Loucy (cell line): ENCODE results near the gene CLDN6.

Source experiments
- EZH2phosphoT487 ChIP-seq: fragments of 200-600 bp; IDR thresholded peaks from 2 replicates; pipeline ENCODE4 v1.6.1; 2018; ENCODE audit warnings: antibody characterized with exemption, mild to moderate bottlenecking, moderate library complexity, borderline replicate concordance
- TF ChIP-seq, protein P1 (sequence below): fragments of 200-600 bp; sonication (generic); conservative IDR thresholded peaks from 2 replicates; pipeline ENCODE4 v1.5.1; 2014; ENCODE audit warnings: mild to moderate bottlenecking, antibody characterized with exemption, low read length

DNA sequence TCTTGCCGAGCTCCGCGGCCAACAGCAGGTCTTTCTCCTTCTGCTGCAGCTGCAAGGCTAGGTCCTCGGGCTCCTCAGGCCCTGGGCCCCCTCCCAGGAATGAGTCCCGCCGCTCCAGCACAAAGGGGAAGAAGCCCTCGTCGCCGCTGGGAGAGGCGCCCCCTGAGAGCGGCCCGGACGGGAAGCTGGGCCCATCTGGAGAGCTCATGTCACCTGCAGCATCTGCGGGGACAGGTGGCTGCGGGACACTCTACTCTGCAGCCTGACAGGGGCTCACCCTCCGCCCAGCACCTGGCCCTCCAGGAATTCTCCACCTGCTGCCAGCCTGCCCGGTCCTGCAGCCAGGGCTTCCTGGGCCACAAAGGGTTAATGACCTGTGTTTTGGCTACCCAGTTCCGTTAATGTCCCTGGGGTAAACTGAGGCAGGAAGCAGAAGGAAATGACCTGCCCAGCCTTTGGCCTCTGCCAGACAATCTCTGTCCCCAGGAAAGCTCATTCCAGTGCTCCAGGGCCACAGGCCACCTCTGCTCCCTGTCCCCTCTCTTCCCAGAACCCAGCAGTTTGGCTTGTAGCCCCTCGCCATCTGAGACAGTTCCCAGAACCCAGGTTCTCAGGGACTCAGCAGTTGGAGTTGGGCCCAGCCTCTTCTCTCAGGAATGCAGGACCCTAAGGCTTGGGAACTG, 17.4 kb upstream of the CLDN6 start:
- TF ChIP-seq, protein P1, sequence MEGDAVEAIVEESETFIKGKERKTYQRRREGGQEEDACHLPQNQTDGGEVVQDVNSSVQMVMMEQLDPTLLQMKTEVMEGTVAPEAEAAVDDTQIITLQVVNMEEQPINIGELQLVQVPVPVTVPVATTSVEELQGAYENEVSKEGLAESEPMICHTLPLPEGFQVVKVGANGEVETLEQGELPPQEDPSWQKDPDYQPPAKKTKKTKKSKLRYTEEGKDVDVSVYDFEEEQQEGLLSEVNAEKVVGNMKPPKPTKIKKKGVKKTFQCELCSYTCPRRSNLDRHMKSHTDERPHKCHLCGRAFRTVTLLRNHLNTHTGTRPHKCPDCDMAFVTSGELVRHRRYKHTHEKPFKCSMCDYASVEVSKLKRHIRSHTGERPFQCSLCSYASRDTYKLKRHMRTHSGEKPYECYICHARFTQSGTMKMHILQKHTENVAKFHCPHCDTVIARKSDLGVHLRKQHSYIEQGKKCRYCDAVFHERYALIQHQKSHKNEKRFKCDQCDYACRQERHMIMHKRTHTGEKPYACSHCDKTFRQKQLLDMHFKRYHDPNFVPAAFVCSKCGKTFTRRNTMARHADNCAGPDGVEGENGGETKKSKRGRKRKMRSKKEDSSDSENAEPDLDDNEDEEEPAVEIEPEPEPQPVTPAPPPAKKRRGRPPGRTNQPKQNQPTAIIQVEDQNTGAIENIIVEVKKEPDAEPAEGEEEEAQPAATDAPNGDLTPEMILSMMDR = no peak
- no peak for TF ChIP-seq EZH2phosphoT487
